Astrocyte of the hippocampus (primary cell): ENCODE data around the gene ZFAND2A.
A peak's percentile ranks its signal among the peaks of the same experiment; 100 is the strongest.
"Not testable (repeated sequence)": the region's sequence is repeated elsewhere in the genome, so short reads cannot be mapped to it uniquely, and the experiment has no call there.

Experiments used
- DNase-seq: peaks from one replicate; pipeline ENCODE4 v3.0.0; 2011; ENCODE audit warnings: low read depth, low spot score

Gene ZFAND2A, protein sequence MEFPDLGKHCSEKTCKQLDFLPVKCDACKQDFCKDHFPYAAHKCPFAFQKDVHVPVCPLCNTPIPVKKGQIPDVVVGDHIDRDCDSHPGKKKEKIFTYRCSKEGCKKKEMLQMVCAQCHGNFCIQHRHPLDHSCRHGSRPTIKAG

DNA sequence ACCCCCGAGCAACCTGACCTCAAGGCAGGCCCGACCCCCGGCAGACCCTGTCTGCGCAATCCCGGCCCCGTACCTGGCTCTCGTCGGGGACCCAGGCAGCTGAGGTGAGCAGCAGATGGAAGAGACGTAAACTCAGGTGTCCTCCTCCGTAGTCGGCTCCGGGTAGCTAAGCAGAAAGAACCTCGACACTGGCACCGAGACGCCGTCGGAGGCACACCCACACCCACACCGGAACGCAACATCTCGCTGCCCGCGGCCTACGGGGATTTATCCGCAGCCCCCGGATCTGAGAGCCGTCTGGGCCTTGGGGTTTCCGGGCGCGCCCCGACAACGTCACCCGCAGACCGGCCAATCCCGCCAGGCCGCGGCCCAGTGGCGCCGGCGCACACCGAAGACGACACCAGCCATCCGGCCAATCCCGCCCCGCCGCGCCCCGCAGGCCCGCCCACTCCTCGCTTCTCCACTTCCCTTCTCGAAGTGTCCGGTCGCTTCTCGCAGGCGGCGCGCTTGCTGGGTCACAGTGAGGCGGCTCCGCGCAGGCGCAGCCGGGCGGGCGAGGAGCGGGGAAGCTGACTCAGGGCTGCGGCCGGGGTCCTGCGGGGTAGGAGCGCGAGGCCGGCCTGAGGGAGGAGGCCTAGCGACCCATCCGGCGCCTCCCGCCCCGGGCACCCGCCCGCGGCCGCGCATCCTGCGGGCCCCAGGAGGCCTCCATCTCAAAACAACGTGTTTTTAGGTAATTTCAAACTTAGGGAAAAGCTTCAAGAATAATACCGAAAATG is at the start of gene ZFAND2A:
TSS of gene ZFAND2A (minus strand) at position 306 of the 779 bp plus-strand sequence. CDS start 1,984 bp downstream, outside the sequence.
- DNase-seq = peak; percentile 99

DNA sequence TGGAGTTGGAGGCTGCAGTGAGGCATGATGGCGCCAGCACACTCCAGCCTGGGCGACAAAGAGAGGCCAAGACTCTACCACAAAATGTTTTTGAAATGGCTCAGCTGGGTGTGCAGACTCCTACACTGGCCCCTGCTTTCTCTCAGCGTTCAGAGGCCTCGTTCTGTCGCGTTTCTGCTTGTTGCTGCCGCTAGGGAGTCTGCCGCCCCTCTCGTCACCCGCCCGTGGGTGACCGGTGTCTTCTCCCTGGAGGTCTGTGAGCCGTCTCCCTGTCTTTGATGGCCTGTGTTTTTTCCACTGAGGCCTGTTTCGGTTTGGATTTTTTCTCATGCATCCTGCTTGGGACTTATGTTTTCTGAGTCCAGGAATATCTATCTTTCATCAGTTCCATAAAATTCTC is 49.1 kb upstream of the ZFAND2A start:
- DNase-seq = no peak

DNA sequence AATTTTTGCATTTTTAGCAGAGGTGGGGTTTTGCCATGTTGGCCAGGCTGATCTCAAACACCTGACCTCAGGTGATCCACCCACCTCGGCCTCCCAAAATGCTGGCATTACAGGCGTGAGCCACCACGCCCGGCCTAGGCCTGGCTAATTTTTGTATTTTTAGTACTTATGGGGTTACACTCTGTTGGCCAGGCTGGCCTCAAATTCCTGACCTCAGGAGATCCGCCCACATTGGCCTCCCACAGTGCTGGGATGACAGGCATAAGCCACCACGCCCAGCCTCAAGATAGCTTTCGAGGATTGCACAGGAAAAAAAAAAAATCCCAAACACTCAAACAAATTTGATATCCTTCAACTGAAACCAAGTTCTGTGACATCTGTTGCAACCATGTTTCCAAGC is 45.7 kb upstream of the ZFAND2A start:
- not testable (repeated sequence) for DNase-seq

DNA sequence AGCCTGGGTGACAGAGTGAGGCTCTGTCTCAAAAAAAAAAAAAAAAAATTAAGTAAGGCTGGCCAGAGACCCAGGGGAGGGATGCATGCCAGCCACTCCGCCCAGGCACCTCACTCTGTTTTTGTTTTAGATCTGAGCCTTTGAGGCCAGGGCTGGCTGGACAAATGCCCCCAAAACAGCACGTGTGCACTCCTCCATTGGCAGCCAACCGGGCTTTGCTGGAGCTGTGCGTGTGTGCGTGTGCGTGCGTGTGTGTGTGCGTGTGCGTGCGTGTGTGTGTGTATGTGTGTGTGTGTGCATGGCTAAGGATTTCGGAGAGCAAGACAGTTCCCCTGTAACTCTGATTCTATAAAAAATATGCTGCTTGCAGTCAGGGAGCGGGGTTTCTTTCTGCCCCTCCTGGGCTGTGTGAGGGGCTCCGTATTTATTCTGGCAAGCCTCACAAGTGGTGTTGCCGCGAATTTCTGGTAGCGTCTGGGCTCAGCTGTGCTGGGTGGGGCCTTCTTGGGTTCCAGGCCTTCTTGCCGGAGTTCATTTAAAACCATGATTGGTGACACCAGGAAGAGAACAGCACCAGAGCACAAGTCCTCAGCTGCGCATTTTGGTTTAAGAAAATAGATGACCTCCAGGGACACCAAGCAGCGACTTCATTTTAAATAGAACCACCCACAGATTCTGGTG is 44.6 kb upstream of the ZFAND2A start:
- no peak for DNase-seq

DNA sequence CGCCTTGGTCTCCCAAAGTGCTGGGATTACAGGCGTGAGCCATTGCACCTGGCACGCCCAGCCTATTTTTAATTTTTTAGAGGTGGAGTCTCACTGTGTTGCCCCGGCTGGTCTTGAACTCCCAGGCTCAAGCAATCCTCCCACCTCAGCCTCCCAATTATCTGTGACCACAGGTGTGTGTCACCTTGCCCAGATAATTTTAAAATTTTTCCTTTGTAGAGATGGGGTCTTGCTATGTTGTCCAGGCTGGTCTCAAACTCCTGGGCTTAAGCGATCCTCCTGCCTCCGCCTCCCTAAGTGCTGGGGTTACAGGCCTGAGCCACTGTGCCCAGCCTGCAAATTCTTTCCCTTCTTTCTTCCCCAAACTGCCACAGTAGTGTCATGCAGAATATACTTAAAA is 42.9 kb upstream of the ZFAND2A start:
- DNase-seq = not testable (repeated sequence)

DNA sequence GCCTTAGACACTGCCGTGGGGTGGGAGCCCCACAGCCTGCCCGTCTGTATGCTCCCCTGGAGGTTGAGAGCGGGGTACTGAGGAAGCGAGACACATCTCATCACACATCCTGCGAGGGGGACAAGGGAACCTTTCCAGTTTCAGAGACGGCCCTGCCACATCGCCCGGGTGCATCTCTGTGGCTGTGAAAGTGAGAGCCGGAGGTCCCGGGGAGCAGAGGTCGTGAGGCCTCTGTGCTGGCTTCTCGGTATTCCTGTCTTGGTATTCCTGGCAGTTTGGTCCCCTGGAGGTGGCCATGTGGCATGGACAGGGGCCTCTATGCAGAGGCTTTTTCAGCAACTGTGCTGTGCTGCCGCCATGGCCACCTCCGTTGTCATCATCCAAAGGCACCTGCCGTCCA is 41.9 kb upstream of the ZFAND2A start:
- no peak for DNase-seq

DNA sequence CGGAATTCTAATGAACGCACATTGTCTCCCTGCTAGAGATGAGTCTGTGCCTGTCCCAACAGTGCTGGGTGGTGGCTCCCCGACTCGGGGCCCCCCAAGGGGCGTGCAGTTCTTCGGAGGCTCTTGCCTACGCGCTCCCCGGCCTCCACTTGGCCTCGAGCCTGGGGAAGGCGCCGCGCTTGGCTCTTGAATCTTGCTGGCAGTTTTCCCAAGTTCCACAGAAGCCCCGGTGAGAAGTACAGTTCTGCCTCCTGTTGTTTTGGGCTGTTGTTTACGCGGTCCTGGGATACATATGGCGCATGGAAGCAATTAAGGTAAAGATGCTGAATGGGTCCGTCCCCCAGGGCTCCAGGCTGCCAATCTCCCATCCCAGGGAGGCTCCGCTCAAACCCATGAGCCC is 40.0 kb upstream of the ZFAND2A start:
- DNase-seq = peak; percentile 73

DNA sequence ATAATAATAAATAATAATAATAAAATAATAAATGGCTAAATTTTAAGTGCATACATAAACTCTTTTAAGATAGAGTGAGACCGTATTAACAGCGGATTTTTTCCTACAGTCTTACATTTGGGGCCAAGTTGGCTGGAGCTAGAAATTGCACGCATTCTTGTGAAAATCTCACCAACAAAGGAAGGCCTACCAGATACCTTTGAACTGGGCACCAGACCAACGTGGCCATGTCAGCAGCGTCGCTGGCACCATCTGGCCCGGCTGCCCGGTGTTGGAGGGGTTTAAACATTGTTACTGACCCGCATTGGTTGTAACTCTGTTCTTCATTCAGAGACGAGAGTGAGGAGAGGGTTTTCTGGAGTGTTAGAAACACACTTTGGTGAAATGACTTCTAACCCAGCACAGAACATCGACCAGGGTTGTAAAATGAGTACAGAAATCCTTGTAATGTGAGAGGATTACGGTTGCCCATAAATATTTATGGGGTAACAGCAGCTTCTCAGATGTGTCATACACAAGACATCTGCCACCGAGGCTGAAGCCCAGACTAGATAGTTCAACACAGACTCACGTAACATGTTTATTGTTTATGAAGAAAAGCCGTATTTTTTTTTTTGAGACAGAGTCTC is 38.1 kb upstream of the ZFAND2A start:
- DNase-seq = peak; percentile 82

DNA sequence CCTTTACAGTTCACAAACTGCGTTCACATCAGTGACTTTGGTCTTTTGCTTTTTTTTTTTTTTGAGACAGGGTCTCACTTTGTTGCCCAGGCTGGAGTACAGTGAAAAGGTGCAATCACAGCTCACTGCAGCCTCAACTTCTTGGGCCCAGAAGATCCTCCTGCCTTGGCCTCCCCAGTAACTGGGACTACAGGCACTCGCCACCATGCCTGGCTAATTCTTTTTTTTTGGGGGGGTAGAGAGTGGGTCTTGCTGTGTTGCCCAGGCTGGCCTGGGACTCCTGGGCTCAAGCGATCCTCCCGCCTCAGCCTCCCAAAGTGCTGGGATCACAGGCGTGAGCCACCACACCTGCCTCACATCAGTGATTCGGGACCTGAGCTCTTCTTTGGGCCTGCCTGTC is 37.0 kb upstream of the ZFAND2A start:
- DNase-seq = no peak

DNA sequence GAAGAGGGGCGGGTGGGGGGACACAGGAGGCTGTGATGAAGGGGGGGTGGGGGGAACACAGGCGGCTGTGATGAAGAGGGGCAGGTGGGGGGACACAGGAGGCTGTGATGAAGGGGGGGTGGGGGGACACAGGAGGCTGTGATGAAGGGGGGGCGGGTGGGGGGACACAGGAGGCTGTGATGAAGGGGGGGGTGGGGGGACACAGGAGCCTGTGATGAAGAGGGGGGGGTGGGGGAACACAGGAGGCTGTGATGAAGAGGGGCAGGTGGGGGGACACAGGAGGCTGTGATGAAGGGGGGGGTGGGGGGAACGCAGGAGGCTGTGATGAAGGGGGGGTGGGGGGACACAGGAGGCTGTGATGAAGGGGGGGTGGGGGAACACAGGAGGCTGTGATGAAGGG is 36.4 kb upstream of the ZFAND2A start:
- not testable (repeated sequence) for DNase-seq

DNA sequence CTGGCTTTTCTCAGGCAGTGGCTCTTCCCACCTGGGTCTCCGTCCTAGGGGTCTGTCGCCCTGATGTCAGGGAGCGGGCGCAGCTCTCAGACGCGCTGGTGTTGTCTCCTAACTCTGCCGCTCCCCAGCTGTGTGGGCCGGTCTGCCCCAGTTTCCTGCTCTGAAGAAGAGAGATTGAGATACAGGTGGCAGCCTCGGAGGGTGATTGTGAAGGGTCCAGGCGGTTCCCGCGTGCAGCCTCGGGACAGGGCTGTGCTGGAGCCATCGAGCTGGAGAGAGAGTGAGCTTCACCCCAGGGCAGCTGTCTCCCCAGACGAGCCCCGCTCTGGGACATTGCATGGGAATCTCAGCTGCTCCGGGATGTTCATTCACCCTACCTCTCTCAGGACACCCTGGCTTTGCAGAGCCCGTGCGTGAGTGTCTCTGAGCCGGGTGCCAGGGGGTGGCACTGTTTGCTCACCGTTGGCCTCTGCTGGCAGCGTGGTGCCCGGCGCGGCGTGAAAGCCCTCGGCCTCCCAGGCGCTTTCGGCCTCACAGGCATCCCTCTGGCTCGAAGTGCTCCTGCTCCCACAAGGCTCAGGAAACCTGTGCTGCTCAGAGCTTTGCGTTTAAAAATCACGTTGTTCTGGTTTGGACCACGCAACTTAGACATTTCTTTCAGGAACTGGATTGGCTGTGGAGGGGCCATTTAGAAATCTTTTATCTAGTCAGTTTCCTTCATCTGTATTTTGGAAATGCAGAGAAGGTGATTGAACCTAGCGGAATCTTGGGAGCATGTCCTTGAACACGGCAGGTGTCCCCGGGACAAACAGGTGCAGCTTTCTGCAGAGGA is 33.8 kb upstream of the ZFAND2A start:
- DNase-seq = peak; percentile 80

DNA sequence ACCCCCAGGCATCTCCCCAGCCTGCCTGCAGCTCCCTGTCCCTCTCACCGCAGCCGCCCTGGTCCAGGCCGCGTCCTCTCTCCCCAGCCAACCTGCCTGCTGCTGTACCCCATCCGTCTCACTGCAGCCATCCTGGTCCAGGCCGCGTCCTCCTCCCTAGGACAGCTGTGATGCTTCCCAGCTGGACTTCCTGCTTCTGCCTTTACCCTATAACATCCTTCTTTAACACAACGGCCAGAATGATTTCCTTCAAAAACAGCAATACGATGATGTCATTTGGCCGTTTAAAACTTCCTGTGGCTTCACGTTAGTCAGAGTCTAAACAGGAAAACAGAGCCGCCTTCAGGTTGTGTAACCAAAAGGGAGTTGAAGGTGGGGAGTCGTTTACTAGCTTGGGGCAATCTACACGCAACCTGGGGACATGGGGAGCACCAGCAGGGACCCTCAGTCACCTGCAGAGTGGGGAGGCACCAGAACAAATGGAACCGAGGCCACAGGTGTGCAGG is 32.2 kb upstream of the ZFAND2A start:
- DNase-seq = peak; percentile 50

DNA sequence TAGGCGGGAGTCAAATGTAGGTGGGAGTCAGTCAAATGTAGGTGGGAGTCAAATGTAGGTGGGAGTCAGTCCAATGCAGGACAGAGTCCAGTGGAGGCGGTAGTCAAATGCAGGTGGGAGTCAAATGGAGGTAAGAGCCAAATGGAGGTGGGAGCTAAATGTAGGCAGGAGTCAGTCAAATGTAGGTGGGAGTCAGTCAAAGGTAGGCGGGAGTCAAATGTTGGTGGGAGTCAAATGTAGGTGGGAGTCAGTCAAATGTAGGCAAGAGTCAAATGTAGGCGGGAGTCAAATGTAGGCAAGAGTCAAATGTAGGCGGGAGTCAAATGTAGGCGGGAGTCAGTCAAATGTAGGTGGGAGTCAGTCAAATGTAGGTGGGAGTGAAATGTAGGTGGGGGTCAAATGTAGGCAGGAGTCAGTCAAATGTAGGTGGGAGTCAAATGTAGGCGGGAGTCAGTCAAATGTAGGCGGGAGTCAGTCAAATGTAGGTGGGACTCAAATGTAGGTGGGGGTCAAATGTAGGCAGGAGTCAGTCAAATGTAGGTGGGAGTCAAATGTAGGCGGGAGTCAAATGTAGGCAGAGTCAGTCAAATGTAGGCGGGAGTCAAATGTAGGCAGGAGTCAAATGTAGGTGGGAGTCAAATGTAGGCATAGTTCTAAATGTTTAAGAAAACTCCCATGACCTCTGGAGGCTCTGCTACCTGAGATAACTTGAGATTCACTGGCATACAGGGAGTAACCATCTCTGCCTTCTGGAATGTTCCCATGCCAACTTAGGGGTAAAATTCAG is 30.2 kb upstream of the ZFAND2A start:
- no peak for DNase-seq

DNA sequence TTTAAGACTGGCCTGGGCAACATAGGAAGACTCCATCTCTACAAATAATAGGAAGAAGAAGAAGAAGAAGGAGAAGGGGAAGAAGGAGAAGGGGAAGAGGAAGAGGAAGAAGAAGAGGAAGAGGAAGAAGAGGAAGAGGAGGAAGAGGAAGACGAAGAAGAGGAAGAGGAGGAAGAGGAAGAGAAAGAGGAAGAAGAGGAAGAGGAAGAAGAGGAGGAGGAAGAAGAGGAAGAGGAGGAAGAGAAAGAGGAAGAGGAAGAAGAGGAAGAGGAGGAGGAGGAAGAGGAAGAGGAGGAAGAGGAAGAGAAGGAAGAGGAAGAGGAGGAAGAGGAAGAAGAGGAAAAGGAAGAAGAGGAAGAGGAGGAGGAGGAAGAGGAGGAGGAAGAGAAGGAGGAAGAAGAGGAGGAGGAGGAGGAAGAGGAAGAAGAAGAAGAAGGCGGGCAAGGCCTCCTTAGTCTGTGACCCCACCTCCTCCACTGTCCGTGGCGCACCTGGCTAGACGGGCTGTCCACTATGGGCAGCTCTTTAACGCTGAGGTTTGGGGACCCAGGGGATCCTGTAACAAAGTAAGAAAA is 28.8 kb upstream of the ZFAND2A start:
- no peak for DNase-seq

DNA sequence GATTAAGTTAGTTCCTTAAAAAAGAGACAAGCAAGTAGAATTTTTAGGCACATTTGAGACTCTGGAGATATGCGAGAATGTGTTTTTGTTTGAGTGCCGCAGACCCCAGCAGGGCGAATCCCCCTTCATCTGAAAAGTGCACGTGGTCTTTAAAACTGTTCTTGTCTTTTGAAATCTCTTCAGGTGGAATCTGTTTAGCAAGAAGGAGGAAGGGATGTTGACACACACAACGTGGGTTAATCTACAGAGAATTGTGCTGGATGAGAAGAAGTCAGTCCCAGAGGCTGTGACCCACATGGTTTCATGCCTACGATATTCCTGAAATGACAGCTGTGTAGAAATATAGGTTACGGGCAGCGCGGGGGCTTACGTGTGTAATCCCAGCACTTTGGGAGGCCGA is 27.1 kb upstream of the ZFAND2A start:
- DNase-seq = no peak

DNA sequence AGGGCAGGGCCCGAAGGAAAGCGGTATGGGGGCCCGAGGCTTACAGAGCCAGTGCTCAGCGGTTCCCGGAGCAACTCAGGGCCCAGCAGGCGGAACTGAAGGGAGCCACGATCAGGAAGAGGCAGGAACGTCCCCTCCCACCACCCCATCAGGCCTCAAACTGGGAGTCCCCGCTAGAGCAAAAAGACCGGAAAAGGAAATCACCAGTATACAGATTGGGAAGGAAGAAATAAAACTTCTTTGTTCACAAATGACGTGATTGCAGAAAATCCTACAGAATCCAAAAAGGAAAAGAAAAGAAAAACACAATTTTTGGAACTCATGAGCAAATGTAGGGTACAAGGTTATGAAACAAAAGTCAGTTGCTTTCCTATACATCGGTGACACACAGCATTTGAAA is 21.6 kb upstream of the ZFAND2A start:
- DNase-seq = no peak

DNA sequence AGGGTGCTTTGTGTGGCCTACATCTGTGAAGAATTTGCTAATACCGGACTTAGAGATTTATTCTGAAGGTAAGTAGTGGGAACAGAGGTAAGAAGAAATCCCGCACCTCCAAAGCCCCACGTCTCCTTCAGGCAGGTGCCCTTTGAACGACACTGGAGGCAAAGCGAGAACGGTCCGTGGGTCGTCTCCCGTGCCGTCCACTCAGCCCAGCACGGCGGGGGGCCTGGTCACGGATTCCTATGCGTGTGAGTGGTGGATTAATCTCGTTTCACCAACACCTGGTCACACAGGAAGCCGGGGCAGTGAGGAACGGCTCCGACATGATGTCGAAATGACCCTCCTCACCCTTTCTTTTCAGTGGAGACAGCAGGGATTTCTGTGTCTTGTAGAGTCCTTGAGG is 21.0 kb upstream of the ZFAND2A start:
- DNase-seq = no peak

DNA sequence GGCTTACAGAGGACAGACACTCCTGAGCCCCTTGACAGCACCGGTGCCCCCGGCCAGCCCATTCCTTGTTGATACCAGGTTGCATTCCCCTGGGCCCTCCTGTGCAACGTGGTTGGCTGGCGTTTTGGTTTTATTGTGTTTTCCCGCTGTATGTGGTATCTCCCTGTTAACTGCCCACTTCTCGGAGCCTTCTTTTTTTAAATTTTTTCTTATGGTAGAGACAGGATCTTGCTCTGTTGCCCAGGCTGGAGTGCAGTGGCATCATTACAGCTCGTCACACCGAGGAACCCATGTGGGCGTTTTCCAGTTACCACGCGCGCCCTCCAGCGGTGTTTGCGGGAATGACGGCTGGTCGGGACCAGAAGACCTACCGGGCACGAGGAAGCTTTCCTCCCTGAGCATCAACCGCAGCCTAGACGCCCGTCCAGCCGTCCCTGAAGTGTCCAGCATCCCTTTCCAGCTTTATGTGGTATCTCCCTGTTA is 16.9 kb upstream of the ZFAND2A start:
- peak; percentile 63 for DNase-seq

DNA sequence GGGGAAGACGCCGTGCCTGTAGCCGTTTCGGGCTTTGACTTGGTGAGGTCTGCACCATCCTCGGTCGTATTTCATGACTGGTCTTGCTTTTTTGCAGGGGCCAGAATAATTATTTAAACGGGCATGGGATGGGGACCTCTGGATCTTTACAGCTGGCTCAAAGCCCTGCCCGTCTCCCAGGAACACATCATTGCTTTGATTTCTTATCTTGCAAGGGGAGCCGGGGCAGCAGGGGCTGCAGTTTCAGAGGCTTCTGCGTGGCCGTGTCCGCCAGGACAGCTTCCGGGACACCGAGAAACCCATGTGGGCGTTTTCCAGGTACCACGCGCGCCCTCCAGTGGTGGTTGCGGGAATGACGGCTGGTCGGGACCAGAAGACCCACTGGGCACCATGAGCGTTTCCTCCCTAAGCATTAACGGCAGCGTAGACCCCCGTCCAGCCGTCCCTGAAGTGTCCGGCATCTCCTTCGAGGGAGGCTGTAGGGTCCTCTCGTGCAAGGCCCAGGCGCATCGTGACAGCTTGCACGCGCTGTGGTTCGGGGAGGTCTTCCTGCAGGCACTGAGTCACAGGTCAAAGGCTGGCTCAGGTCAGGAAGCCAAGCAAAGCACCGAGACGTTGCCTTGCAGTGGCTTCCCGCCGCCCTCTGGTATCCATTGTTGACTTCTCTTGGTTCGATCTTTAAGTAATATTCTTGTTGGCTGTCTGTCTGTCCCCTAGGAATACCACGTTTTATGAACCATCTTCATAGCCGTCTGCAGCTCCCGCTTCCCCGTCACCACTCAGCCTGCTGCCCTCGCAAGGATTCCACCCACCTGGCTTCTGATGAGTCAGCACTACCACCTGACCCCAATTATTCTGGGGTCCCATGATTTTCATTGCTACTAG is 16.2 kb upstream of the ZFAND2A start:
- peak; percentile 84 for DNase-seq
